Measurements from ENCODE around the gene IL17D.
"Not testable (repeated sequence)": the region's sequence is repeated elsewhere in the genome, so short reads cannot be mapped to it uniquely, and the experiment has no call there.

The IL17D gene

GRCh38 chr13:20681481-20681880 is 22.0 kb upstream of the IL17D start:
- not testable (repeated sequence) for H3K36me3 Mint-ChIP-seq (ENCODE audit: low read depth); DNase-seq (ENCODE audit: low spot score); H3K27me3 Mint-ChIP-seq (ENCODE audit: low read depth); H3K9me3 Mint-ChIP-seq; H3K4me1 Mint-ChIP-seq (ENCODE audit: low read depth); H3K4me3 Mint-ChIP-seq; H3K27ac Mint-ChIP-seq

- H3K27me3 Mint-ChIP-seq (ENCODE audit: low read depth) = no peaks in the 10 kb centered on the region
- no peaks in the 10 kb centered on the region for H3K36me3 Mint-ChIP-seq (ENCODE audit: low read depth)
- H3K27ac Mint-ChIP-seq = no peak overlapping the region
- no peak for DNase-seq (ENCODE audit: low spot score)
- no peaks in the 10 kb centered on the region for H3K9me3 Mint-ChIP-seq
- H3K4me1 Mint-ChIP-seq (ENCODE audit: low read depth) = no peaks in the 10 kb centered on the region
- no peak overlapping the region for H3K4me3 Mint-ChIP-seq
Measured at GRCh38 chr13:20682061-20682460, 21.4 kb upstream of the IL17D start.

DNA sequence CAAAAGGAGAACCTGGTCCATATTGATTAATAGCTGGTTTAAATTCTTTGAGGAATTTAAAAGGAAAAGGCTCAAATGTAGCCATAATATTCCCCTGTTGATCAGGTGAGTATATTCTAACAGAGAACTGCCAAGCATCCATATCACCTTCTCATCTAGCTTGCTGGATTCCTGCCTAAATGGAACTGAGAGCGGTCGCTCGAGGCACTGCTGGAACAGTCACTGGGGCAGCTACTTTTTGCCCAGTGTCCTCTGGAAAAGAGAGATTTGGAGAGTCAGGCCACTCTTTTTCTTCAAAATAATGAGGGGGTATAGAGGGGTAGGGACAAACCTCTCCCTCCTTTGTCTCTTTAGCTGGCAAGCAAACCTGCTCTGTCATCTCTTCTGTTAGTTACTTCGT is 19.5 kb upstream of the IL17D start:
- H3K27ac Mint-ChIP-seq = no peak overlapping the region

DNA sequence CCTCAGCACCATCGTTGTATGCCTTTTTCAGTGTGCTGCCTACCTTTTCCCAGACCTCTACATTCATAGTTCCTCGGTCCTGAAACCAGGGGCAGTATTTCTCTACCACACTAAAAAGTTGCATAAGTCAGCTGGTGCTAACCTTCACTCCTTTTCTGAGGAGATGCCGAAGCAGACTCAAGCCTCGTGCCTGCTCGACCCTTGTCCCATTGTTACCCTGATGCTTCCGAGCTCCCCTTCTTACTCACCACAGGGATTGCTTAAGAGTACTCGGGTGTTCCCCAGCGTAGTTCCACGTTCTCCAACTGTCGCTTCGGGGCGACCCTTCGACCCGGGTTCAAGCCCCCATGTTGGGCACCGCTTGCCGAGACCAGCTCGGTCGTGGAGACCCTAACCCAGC is 19.0 kb upstream of the IL17D start:
- Mint-ChIP-seq H3K36me3 (ENCODE audit: low read depth) (no peaks in the 10 kb centered on the region), H3K4me3 (no peak overlapping the region), H3K27ac (no peak overlapping the region), H3K27me3 (ENCODE audit: low read depth) (no peaks in the 10 kb centered on the region), H3K4me1 (ENCODE audit: low read depth) (no peaks in the 10 kb centered on the region), H3K9me3 (no peaks in the 10 kb centered on the region)
- no peak for DNase-seq (ENCODE audit: low spot score)

More for the DNA sequence above, 19.5 kb upstream of the IL17D start:
- H3K36me3 Mint-ChIP-seq (ENCODE audit: low read depth) = no peaks in the 10 kb centered on the region
- no peaks in the 10 kb centered on the region for H3K9me3 Mint-ChIP-seq
- H3K4me3 Mint-ChIP-seq = no peak overlapping the region
- H3K4me1 Mint-ChIP-seq (ENCODE audit: low read depth) = no peaks in the 10 kb centered on the region
- no peak for DNase-seq (ENCODE audit: low spot score)
- H3K27me3 Mint-ChIP-seq (ENCODE audit: low read depth) = no peaks in the 10 kb centered on the region

- no peaks in the 10 kb centered on the region for H3K9me3 Mint-ChIP-seq
- H3K4me3 Mint-ChIP-seq = no peak overlapping the region
- no peaks in the 10 kb centered on the region for H3K36me3 Mint-ChIP-seq (ENCODE audit: low read depth)
- no peak overlapping the region for H3K27ac Mint-ChIP-seq
- no peaks in the 10 kb centered on the region for H3K4me1 Mint-ChIP-seq (ENCODE audit: low read depth)
- no peak for DNase-seq (ENCODE audit: low spot score)
- H3K27me3 Mint-ChIP-seq (ENCODE audit: low read depth) = no peaks in the 10 kb centered on the region
Measured at GRCh38 chr13:20685092-20685491, 18.4 kb upstream of the IL17D start.

GRCh38 chr13:20686167-20686566 is 17.3 kb upstream of the IL17D start:
- Mint-ChIP-seq H3K9me3 (no peaks in the 10 kb centered on the region), H3K36me3 (ENCODE audit: low read depth) (no peaks in the 10 kb centered on the region), H3K4me1 (ENCODE audit: low read depth) (no peaks in the 10 kb centered on the region), H3K4me3 (no peak overlapping the region), H3K27ac (no peak overlapping the region), H3K27me3 (ENCODE audit: low read depth) (no peaks in the 10 kb centered on the region)
- DNase-seq (ENCODE audit: low spot score) = no peak

DNA sequence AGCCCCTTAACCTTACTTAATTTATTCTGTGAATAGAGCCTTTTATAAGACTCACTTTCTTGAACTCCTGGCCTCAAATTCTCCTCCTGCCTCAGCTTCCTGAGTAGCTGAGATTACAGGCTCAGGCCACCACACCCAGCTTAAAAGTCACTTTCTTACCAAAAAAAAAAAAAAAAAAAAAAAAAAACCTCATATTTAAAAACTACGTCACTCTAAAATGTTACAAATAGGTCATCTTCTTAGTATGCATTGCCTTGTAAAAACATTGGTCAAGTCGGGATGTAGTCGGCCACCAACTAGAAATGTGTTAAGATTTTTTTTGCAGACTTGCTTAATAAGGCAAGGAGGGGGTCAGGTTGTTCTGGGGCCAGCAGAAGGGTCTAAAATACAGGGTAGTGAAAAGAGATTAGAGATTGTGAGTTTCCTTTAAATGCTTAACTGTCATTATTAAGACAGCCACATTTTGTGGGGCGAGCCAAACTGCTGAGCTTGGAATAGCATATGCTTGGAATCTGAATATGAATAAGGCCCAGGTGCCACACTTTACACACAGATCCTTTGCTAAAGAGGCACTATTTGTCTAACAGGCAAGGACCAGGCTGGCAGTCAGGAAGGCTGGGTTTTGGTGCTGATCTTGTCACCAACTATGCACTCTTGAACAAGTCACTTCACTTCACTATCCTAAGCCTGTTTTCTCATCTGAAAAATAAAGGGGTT is 16.5 kb upstream of the IL17D start:
- H3K27ac Mint-ChIP-seq = no peak overlapping the region
- no peaks in the 10 kb centered on the region for H3K4me1 Mint-ChIP-seq (ENCODE audit: low read depth)
- H3K9me3 Mint-ChIP-seq = no peaks in the 10 kb centered on the region
- no peak overlapping the region for H3K4me3 Mint-ChIP-seq
- no peaks in the 10 kb centered on the region for H3K27me3 Mint-ChIP-seq (ENCODE audit: low read depth)
- no peak for DNase-seq (ENCODE audit: low spot score)
- no peaks in the 10 kb centered on the region for H3K36me3 Mint-ChIP-seq (ENCODE audit: low read depth)

- Mint-ChIP-seq H3K4me1 (ENCODE audit: low read depth) (no peaks in the 10 kb centered on the region), H3K27me3 (ENCODE audit: low read depth) (no peaks in the 10 kb centered on the region), H3K9me3 (no peaks in the 10 kb centered on the region), H3K4me3 (no peak overlapping the region), H3K27ac (no peak overlapping the region), H3K36me3 (ENCODE audit: low read depth) (no peaks in the 10 kb centered on the region)
- no peak for DNase-seq (ENCODE audit: low spot score)
Measured at GRCh38 chr13:20689291-20689690, 14.2 kb upstream of the IL17D start.

DNA sequence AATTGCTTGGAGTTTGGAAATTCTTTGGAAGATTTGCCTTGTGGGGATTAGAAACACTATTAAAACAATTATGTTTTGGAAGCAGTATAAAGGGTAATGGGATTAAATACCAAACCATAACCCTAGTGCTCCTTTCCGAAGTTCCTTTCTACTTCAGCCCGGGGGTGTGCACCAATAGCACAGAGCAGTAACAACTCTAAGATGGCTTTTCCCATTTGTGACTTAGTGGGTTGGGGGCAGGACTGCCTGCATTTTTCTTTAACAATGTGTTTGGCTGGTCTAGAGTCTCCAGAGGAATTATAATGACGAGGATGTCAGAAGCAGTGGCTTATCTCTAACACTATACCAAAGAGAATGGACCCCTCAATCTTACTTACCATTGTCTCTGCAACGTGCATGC is 11.9 kb upstream of the IL17D start:
- Mint-ChIP-seq H3K4me1 (ENCODE audit: low read depth) (no peaks in the 10 kb centered on the region), H3K27me3 (ENCODE audit: low read depth) (peaks cover 13% of the 10 kb centered on the region), H3K4me3 (no peak overlapping the region), H3K9me3 (no peaks in the 10 kb centered on the region), H3K27ac (no peak overlapping the region), H3K36me3 (ENCODE audit: low read depth) (no peaks in the 10 kb centered on the region)
- no peak for DNase-seq (ENCODE audit: low spot score)

DNA sequence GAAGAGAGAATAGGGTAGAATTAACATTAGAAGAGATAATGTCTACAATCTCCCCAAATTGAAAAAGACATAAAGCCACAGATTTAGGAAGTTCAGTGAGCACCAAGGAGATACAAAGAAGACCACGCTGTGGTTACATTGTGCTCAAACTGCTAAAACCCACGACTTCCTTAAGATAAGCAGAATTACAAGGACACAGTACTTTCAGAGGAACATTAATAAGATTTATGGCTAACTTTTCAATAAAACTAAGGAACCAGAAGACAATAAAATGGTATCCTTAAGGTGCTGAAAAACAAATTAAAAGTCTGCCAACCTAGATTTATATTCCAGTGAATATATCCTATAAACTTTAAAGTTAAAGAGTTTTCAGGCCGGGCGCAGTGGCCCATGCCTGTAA is 7.4 kb upstream of the IL17D start:
- Mint-ChIP-seq H3K36me3 (ENCODE audit: low read depth) (no peaks in the 10 kb centered on the region), H3K9me3 (no peaks in the 10 kb centered on the region), H3K4me3 (no peak overlapping the region), H3K27ac (no peak overlapping the region), H3K4me1 (ENCODE audit: low read depth) (no peaks in the 10 kb centered on the region), H3K27me3 (ENCODE audit: low read depth) (peaks cover 38% of the 10 kb centered on the region)
- no peak for DNase-seq (ENCODE audit: low spot score)

- Mint-ChIP-seq H3K4me3 (no peak overlapping the region), H3K9me3 (no peaks in the 10 kb centered on the region), H3K4me1 (ENCODE audit: low read depth) (peaks cover 3% of the 10 kb centered on the region), H3K27ac (no peak overlapping the region), H3K36me3 (ENCODE audit: low read depth) (no peaks in the 10 kb centered on the region), H3K27me3 (ENCODE audit: low read depth) (peaks cover 58% of the 10 kb centered on the region)
- no peak for DNase-seq (ENCODE audit: low spot score)
Measured at GRCh38 chr13:20699715-20700114, 3.8 kb upstream of the IL17D start.

DNA sequence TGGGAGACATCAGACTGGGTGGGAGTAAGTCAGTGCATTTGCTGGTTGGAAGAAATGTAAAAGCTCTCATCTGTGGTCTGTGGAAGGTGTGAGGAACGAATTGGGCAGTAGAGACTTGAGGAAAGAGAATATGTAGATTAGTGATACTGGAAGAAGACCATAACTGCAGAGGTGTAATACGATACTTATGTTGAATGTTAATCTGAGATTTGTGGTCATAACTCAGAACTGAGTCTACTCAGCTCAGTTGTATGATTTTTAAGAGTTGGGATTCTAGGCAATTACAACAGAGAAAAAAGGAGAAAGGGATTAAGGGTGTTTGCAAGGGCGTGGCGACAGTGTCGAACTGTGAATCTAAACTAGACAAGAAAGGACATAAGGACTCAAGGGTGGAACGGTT is 3.2 kb upstream of the IL17D start:
- no peak overlapping the region for H3K27ac Mint-ChIP-seq
- DNase-seq (ENCODE audit: low spot score) = no peak
- H3K36me3 Mint-ChIP-seq (ENCODE audit: low read depth) = no peaks in the 10 kb centered on the region
- peaks cover 3% of the 10 kb centered on the region for H3K4me1 Mint-ChIP-seq (ENCODE audit: low read depth)
- H3K9me3 Mint-ChIP-seq = no peaks in the 10 kb centered on the region
- no peak overlapping the region for H3K4me3 Mint-ChIP-seq
- peaks cover 58% of the 10 kb centered on the region for H3K27me3 Mint-ChIP-seq (ENCODE audit: low read depth)

DNA sequence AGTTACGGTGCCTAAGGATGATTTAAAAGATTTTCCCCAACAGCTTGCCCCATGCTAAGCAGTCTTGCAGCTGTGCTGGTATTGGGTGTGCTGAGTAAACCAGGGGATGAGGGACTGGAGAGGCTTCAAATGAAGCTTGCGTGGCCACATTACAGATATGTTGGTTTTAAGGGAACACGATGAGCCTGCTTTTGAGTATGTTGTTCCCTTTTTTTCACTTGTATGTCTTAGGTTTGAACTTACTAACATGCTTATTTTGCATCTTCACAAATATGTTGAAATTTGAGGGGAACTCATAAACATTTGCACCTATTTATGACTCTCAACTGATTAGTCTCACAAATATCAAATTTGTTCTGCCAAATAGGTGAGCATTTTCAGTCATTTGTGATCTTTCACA is 2.0 kb upstream of the IL17D start:
- H3K27ac Mint-ChIP-seq = no peak overlapping the region
- peaks cover 54% of the 10 kb centered on the region for H3K27me3 Mint-ChIP-seq (ENCODE audit: low read depth)
- no peak overlapping the region for H3K4me3 Mint-ChIP-seq
- DNase-seq (ENCODE audit: low spot score) = no peak
- peaks cover 3% of the 10 kb centered on the region for H3K4me1 Mint-ChIP-seq (ENCODE audit: low read depth)
- H3K9me3 Mint-ChIP-seq = no peaks in the 10 kb centered on the region
- no peaks in the 10 kb centered on the region for H3K36me3 Mint-ChIP-seq (ENCODE audit: low read depth)

GRCh38 chr13:20702530-20702914 is 977 bp upstream of the IL17D start:
- no peak for DNase-seq (ENCODE audit: low spot score)
- Mint-ChIP-seq H3K27ac (no peak overlapping the region), H3K4me1 (ENCODE audit: low read depth) (peaks cover 3% of the 10 kb centered on the region), H3K9me3 (no peaks in the 10 kb centered on the region), H3K36me3 (ENCODE audit: low read depth) (no peaks in the 10 kb centered on the region), H3K4me3 (peak overlapping the region; percentile 88), H3K27me3 (ENCODE audit: low read depth) (peaks cover 54% of the 10 kb centered on the region)

GRCh38 chr13:20703780-20704458 is 420 bp downstream of the IL17D start:
- no peaks in the 10 kb centered on the region for H3K36me3 Mint-ChIP-seq (ENCODE audit: low read depth)
- H3K4me1 Mint-ChIP-seq (ENCODE audit: low read depth) = peaks cover 3% of the 10 kb centered on the region
- H3K4me3 Mint-ChIP-seq = no peak overlapping the region
- no peaks in the 10 kb centered on the region for H3K9me3 Mint-ChIP-seq
- peaks cover 46% of the 10 kb centered on the region for H3K27me3 Mint-ChIP-seq (ENCODE audit: low read depth)
- peak; percentile 76 for DNase-seq (ENCODE audit: low spot score)
- H3K27ac Mint-ChIP-seq = no peak overlapping the region

Measured in T-helper 2 cell treated with Interferon-gamma antibody and Interleukin-4, amounts not matched to agents 5 μg/mL and 100 μg/mL, for 36 hours (primary cell).